Immature natural killer cell (primary cell): ENCODE measurements around the gene SDHAF2. TPM values are rescaled to one million over a fixed set of nuclear protein-coding genes. Genes with fewer than 3 reads are reported as not detected.
"Not testable (repeated sequence)": the region's sequence is repeated elsewhere in the genome, so short reads cannot be mapped to it uniquely, and the experiment has no call there.

Source experiments
- DNase-seq, 3 donors: peaks; one replicate each; pipeline ENCODE4 v3.0.0; 2022; ENCODE audit warnings: mixed read lengths in 1 of 3
- H3K27ac Mint-ChIP-seq, 6 donors: one replicate each; pipeline ENCODE4 v1.8.0; 2020; ENCODE audit warnings: mixed read lengths in 6 of 6, mild to moderate bottlenecking in 5 of 6, inconsistent platforms in 4 of 6, moderate library complexity in 3 of 6
- H3K27me3 Mint-ChIP-seq, 3 donors: one replicate each; pipeline ENCODE4 v1.8.0; 2020 to 2021; ENCODE audit warnings: low read depth in 3 of 3, mild to moderate bottlenecking in 3 of 3, mixed read lengths in 3 of 3, moderate library complexity in 3 of 3, inconsistent platforms in 1 of 3
- H3K36me3 Mint-ChIP-seq, 3 donors: one replicate each; pipeline ENCODE4 v1.8.0; 2020; ENCODE audit warnings: mixed read lengths in 3 of 3, inconsistent platforms in 2 of 3, mild to moderate bottlenecking in 2 of 3
- H3K4me1 Mint-ChIP-seq, 2 donors: one replicate each; pipeline ENCODE4 v1.8.0; 2020; ENCODE audit warnings: inconsistent platforms in 2 of 2, mild to moderate bottlenecking in 2 of 2, mixed read lengths in 2 of 2, moderate library complexity in 1 of 2
- H3K4me3 Mint-ChIP-seq, 5 donors: one replicate each; pipeline ENCODE4 v1.8.0; 2020; ENCODE audit warnings: mild to moderate bottlenecking in 5 of 5, mixed read lengths in 5 of 5, inconsistent platforms in 3 of 5, moderate library complexity in 3 of 5
- H3K9me3 Mint-ChIP-seq, 6 donors: one replicate each; pipeline ENCODE4 v1.8.0; 2020; ENCODE audit warnings: mild to moderate bottlenecking in 6 of 6, mixed read lengths in 6 of 6, inconsistent platforms in 4 of 6, moderate library complexity in 3 of 6
- polyA plus RNA-seq, 3 donors: library from polyadenylated mRNA; unstranded; fragments of 300-500 nt; fragmentation: Illumina TruSeq; gene quantifications; one replicate each; pipeline ENCODE4 v1.2.3, GENCODE V29; 2021

The SDHAF2 gene
- polyA plus RNA-seq, result 100 to 1,000 TPM in 2 of 3 donors, 10 to 100 TPM in 1; 93.7 to 129 (median 118) TPM

DNA sequence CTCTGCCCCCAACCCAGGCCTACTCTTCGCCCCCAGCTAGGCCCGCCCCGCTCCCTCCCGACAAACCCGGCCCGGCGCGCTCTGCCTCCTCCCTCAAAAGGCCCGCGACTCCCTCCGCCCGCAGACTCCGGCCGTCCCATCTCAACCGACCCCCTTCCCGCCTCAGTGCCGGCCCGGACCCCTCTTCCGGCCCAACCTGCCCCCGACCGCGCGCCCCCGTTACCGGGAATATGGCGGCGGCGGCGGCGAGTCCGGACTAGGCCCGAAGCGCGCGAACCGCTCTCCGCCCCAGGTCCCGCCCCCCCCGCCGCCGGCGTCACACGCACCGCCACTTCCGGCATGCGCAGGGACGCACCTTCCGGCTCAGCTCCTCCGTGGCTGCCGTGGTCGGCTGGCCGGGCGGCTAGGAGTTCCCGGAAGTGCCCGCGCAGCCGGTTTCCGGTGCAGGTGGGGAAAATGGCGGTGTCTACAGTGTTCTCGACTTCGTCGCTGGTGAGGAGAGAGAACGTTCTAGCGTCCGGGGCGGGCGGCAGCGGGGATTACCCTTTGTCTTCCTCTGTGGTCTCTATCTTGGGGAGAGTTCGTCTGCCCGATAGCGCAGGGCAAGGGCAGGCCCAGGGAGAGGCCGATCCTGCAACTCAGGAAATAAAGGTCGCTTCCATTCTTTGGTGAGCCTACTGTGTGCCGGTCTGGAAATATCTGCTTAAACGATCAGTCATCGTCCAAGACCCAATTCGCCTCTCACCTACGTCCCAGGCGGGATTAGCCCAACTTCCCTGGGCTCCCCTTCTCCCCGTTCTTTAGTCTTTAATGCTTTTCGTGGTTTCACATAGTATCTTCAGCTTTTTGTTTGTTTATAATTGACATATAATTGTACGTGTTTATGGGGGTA lies at the start of gene SDHAF2, which contains the start of gene CPSF7:
SDHAF2 (plus strand) TSS at position 434 of the 892 bp plus-strand sequence; CDS start at position 457, 23 bp downstream.
CPSF7 (minus strand) TSS at position 285 of the 892 bp plus-strand sequence. CDS start 740 bp downstream, outside the sequence.
- peaks cover 8 to 16% (median 15%) of the 10 kb centered on the region in 3 donors for H3K27me3 Mint-ChIP-seq
- peak within 1 kb of the TSS; percentile 98 to 100 (median 99) for H3K27ac Mint-ChIP-seq
- H3K9me3 Mint-ChIP-seq, result no peaks in the 10 kb centered on the region
- peak within 1 kb of the TSS; percentile 92 to 100 (median 97) for H3K4me3 Mint-ChIP-seq
- DNase-seq, result peak; percentile 97 to 98 (median 97)
- peaks cover 59 to 76% of the 10 kb centered on the region in 2 donors for H3K4me1 Mint-ChIP-seq
- H3K36me3 Mint-ChIP-seq, result peaks cover 10 to 20% (median 17%) of the 10 kb centered on the region in 3 donors

DNA sequence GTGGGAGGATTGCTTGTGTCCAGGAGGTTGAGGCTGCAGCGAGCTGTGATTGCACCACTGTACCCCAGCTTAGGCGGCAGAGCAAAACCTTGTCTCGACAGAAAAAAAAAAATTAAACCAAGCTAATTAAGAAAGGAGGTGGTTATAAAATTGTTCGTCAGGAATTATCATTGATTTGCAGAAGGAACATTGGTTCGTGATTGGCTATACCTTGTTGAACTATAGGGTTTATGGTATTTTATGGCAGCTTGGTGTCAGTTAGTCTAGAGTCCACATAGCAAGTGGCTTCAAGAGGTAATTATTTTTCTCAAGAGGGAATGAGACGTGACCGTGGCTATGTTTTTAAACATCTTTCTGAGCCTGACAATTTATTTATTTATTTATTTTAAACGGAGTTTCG lies 49.0 kb upstream of the SDHAF2 start:
- peaks cover 3 to 7% of the 10 kb centered on the region in 2 donors for H3K4me1 Mint-ChIP-seq
- no peaks in the 10 kb centered on the region for H3K27me3 Mint-ChIP-seq
- DNase-seq, result no peak
- H3K9me3 Mint-ChIP-seq, result no peaks in the 10 kb centered on the region
- H3K27ac Mint-ChIP-seq, result no peak overlapping the region
- no peak overlapping the region for H3K4me3 Mint-ChIP-seq
- peaks cover 0 to 8% (median 7%) of the 10 kb centered on the region in 3 donors for H3K36me3 Mint-ChIP-seq

DNA sequence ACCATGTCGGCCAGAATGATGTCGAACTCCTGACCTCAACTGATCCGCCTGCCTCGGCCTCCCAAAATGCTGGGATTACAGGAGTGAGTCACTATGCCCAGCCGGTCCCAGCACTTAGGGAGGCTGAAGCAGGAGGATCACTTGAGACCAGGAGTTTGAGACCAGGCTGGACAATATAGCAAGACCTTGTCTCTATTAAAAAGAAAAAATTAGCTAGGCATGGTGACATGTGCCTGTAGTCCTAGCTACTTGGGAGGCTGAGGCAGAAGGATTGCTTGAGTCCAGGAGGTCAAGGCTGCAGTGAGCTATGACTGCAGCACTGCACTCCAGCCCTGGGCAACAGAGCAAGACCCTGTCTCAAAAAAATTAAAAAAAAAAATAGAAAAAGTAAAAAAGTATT lies 46.1 kb upstream of the SDHAF2 start:
- H3K27me3 Mint-ChIP-seq, H3K4me1 Mint-ChIP-seq, H3K4me3 Mint-ChIP-seq, H3K36me3 Mint-ChIP-seq, H3K27ac Mint-ChIP-seq, H3K9me3 Mint-ChIP-seq, DNase-seq: not testable (repeated sequence)

DNA sequence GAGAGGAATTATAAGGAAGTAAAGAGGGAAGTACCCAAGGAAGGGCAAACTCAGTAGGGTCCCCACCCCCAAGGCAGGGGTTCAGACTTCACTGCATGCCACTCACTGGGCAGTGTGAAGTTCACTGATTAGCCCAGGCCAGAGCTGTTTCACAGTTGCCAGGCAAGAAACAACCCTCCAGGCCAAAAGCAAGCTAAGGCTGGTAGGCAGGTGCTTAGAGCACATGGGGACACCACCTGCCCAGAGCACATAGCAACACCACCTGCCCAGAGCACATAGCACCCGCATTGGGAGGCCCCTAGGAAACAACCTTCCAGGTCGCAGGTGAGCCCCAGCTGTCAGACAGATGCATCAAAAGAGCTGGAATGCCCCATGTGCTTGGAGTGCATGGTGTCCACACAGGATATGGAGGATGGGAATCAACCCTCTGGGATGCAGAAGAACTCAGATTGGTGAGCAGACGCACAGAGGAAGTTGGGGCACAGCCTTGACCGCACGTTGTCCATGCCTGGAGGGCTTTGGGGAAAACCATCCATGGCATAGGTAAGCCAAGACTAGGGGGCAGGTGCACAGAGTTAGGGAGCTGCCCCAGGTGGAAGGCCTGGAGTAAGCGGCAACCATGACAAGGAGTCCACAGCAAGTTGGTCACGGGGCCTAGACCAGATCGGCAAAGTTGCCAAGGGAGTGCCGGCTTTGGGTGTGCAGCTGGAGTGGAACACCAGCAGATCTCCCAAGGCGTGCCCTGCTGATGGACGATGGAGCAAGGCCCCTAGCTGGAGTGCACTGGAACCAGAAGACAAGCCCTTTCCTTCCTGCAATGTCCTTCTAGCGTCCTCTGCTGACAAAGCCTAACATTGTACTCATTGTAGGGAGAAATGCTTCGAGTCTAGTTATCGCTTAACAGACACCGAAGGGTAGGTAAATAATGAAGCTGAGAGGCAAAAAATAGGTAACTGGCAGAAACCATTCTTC lies 45.4 kb upstream of the SDHAF2 start:
- DNase-seq, result no peak
- no peaks in the 10 kb centered on the region for H3K36me3 Mint-ChIP-seq
- no peaks in the 10 kb centered on the region for H3K27me3 Mint-ChIP-seq
- no peak overlapping the region for H3K27ac Mint-ChIP-seq
- H3K9me3 Mint-ChIP-seq, result no peaks in the 10 kb centered on the region
- peaks cover 3 to 7% of the 10 kb centered on the region in 2 donors for H3K4me1 Mint-ChIP-seq
- no peak overlapping the region for H3K4me3 Mint-ChIP-seq

DNA sequence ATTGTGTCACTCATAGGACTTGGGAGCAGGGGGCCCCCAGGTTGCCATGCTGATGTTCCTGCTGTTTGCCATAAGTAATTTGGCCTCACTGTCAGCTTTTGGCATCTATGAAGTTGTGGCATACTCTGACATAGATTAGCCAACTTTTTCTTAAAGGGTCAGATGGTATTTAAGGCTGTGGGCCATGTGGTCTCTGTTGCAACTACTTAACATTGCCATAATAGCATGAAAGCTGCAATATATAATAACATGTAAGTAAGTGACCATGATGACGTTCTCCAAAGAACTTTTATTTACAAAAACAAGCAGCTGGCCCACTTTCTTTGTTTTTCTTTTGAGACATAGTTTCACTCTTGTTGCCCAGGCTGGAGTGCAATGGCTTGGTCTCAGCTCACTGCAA lies 39.8 kb upstream of the SDHAF2 start:
- Mint-ChIP-seq H3K4me1 (peaks cover 28 to 35% of the 10 kb centered on the region in 2 donors), H3K27me3 (peaks cover 0 to 9% (median 1%) of the 10 kb centered on the region in 3 donors), H3K9me3 (no peaks in the 10 kb centered on the region), H3K4me3 (peak overlapping the region in 3 of 5 donors; percentile 5 to 32 (median 24)), H3K36me3 (no peaks in the 10 kb centered on the region), H3K27ac (peak overlapping the region in 1 of 6 donors; percentile 5)
- DNase-seq, result no peak

DNA sequence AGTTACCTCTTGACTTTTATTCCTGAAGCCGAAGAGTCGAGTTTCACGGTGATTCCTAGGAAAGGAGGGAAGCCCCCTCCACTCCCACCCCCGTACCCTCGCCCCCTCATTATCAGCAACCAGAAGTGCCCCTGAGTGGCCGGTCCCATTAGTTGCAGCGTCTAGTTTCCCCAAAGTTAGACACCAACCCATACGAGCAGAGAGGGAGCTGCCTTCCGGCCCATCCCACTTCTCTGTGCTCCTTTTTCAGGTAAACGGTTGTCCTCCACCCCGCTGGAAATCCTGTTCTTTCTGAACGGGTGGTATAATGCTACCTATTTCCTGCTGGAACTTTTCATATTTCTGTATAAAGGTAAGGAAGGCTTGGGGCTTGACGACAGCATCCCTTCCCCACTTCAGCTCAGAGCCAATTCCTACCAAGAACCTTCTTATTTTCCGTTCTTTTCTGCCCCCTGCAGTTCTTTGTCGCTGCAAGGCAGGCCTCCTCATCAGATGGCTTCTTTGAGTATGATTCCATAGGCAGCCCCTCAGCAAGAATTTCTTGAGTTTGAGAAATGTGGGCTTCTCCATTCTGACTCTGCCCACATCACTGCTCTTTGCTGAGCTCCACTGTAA lies 36.8 kb upstream of the SDHAF2 start:
- Mint-ChIP-seq H3K9me3 (no peaks in the 10 kb centered on the region), H3K4me3 (peak overlapping the region; percentile 91 to 97 (median 94)), H3K36me3 (peaks cover 0 to 7% (median 6%) of the 10 kb centered on the region in 3 donors), H3K27ac (peak overlapping the region; percentile 90 to 98 (median 97)), H3K4me1 (peaks cover 25 to 28% of the 10 kb centered on the region in 2 donors), H3K27me3 (peaks cover 0 to 9% (median 1%) of the 10 kb centered on the region in 3 donors)
- DNase-seq, result peak in 1 of 3 donors; percentile 14

DNA sequence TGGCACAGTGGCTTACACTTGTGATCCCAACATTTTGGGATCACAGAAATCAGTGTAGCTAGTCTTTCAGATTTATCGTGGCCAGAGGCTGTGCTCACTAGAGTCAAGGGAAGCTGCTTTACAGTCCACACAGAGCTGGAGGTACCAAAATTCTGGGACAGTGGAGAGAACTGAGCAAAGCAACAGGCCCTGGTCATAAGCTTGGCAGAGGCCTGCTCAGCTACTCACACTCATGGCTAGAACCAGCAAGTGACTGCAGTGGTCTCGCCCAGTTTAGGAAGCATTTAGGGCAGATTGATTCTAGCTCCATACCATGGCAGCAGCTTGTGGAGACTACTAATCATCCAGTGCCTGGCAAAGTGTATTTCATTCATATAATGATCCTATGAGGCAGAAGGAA lies 28.8 kb upstream of the SDHAF2 start:
- no peaks in the 10 kb centered on the region for H3K9me3 Mint-ChIP-seq
- H3K36me3 Mint-ChIP-seq, result peaks cover 4 to 44% (median 12%) of the 10 kb centered on the region in 3 donors

DNA sequence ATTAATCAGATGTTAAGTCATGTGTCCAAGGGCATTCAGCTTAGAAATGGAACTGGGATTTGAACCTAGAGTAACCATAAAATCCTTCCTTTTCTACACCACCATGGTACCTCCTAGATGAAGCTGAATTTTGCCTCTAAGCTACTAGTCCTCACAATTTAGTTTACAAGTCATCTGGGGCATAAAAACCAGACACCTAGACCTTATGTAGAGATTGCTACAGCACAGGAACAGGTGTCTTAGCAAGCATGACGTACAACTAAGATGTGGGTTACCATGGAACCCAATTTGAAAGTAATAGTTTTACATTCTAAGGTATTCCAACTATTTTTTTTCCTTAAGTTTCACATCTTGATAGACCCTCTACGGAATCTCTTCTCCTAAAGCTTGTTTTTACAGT lies 28.4 kb upstream of the SDHAF2 start:
- Mint-ChIP-seq H3K27me3 (peaks cover 0 to 2% (median 1%) of the 10 kb centered on the region in 3 donors), H3K27ac (peak overlapping the region in 5 of 6 donors; percentile 13 to 76 (median 55)), H3K4me3 (no peak overlapping the region), H3K9me3 (no peaks in the 10 kb centered on the region), H3K4me1 (peaks cover 0 to 14% of the 10 kb centered on the region in 2 donors), H3K36me3 (peaks cover 4 to 44% (median 12%) of the 10 kb centered on the region in 3 donors)
- no peak for DNase-seq

More for the DNA sequence above, 28.8 kb upstream of the SDHAF2 start:
- Mint-ChIP-seq H3K27ac (peak overlapping the region in 3 of 6 donors; percentile 34 to 62 (median 36)), H3K4me1 (peaks cover 0 to 14% of the 10 kb centered on the region in 2 donors), H3K27me3 (peaks cover 0 to 2% (median 1%) of the 10 kb centered on the region in 3 donors), H3K4me3 (no peak overlapping the region)
- DNase-seq, result no peak

DNA sequence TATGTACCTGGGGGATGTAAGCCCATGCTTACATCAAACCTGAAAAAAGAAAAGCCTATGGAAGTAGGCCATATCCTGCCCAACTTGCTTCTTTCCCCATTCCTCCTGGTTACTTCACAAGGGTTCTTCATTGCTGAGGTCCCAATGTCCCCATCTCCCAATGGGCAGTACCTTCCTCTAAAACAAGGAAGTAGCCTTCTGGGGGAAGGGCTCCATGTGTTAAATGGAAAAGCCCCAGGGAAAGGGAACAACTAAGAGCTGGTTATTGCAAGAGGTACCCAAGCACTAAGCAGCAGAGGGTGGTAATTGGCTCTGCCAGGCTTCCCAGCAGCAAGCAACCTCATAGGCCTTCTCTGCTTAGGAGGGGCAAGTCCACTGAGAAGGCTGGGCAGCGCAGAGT lies 26.3 kb upstream of the SDHAF2 start:
- H3K4me3 Mint-ChIP-seq, result no peak overlapping the region
- H3K4me1 Mint-ChIP-seq, result peaks cover 0 to 14% of the 10 kb centered on the region in 2 donors
- peaks cover 0 to 4% (median 2%) of the 10 kb centered on the region in 3 donors for H3K27me3 Mint-ChIP-seq
- H3K36me3 Mint-ChIP-seq, result peaks cover 4 to 41% (median 17%) of the 10 kb centered on the region in 3 donors
- H3K9me3 Mint-ChIP-seq, result no peaks in the 10 kb centered on the region
- DNase-seq, result no peak
- H3K27ac Mint-ChIP-seq, result no peak overlapping the region

DNA sequence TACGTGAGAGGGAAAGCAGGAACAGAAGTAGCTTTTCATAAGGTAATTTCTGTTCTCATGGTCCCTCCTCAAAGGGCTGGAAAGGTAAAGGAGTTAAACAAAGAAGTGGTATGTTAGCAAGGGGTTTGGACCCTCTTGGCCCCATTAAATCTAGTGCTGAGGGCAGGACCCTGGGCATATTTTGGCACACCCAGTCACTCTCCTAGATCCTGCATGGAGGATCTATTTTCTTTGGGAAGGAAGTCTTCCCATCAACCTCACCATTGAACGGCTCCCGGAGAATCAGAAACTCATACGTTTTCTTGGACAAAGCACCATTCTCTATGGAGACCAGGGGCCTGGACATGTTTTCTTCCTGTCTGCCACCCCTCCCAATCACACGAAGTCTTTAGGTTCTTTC lies 25.8 kb upstream of the SDHAF2 start:
- Mint-ChIP-seq H3K36me3 (peaks cover 4 to 39% (median 18%) of the 10 kb centered on the region in 3 donors), H3K9me3 (no peaks in the 10 kb centered on the region), H3K27me3 (peaks cover 0 to 4% (median 2%) of the 10 kb centered on the region in 3 donors), H3K27ac (no peak overlapping the region), H3K4me1 (peaks cover 0 to 14% of the 10 kb centered on the region in 2 donors), H3K4me3 (no peak overlapping the region)
- no peak for DNase-seq

DNA sequence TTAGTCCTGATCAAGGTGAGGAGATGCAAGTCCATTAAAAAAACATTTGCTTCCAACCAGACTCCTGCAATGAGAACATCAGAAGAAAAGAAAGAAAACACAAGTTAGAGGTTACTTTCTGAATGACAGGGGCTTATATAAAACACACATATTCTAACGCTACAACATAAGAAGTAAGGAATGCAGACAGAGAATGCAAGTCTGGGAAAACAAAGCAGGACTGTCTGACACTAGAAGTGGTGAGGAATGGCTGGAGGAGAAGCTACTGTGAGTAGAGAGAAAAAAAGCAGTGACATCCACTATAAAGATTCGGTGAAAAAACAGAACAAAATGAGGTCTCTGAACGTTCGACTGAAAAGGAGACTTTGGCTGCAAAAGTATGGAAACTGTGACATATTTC lies 25.3 kb upstream of the SDHAF2 start:
- DNase-seq, result no peak
- H3K9me3 Mint-ChIP-seq, result no peaks in the 10 kb centered on the region
- peaks cover 0 to 14% of the 10 kb centered on the region in 2 donors for H3K4me1 Mint-ChIP-seq
- peak overlapping the region in 4 of 6 donors; percentile 2 to 52 (median 34) for H3K27ac Mint-ChIP-seq
- peaks cover 0 to 4% (median 2%) of the 10 kb centered on the region in 3 donors for H3K27me3 Mint-ChIP-seq
- H3K4me3 Mint-ChIP-seq, result no peak overlapping the region
- peaks cover 4 to 39% (median 18%) of the 10 kb centered on the region in 3 donors for H3K36me3 Mint-ChIP-seq

DNA sequence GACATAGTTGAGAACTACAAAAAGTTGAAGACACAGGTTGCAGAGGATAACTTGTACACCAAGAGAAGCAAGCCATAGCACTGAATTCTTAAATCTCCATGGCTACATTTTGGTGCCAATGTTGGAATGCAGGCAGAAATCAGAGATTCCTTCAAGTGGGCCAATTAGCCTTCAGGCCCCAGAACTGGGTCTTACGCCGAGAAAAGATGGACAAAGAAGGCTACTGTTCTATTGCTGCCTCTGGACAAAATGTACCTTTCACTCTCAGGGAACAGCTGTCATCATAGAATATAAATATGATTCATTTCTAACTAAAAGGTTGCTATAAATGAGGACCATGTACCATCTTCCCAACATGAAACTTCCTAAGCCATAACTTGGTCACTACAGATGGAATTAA lies 23.9 kb upstream of the SDHAF2 start:
- Mint-ChIP-seq H3K9me3 (no peaks in the 10 kb centered on the region), H3K4me1 (peaks cover 0 to 14% of the 10 kb centered on the region in 2 donors), H3K4me3 (no peak overlapping the region), H3K36me3 (peaks cover 4 to 34% (median 21%) of the 10 kb centered on the region in 3 donors), H3K27me3 (peaks cover 0 to 4% (median 2%) of the 10 kb centered on the region in 3 donors), H3K27ac (no peak overlapping the region)
- no peak for DNase-seq
